AG10803 (cell line): ENCODE measurements around the gene FAM89B.

ENCODE experiments used
- DNase-seq: peaks from one replicate; pipeline ENCODE4 v3.0.0; 2010; ENCODE audit warnings: low read depth
- H3K4me3 ChIP-seq: 2 replicates; pipeline ENCODE4 v1.5.1; 2011; ENCODE audit warnings: mild to moderate bottlenecking, low read length, control low read depth
- TF ChIP-seq, protein P1 (sequence below): conservative IDR thresholded peaks from 2 replicates; pipeline ENCODE4 v1.5.1; 2011; ENCODE audit warnings: mild to moderate bottlenecking, low read length, control low read depth, inconsistent platforms

The FAM89B gene

GRCh38 chr11:65569164-65569972 is 3.0 kb upstream of the FAM89B start:
- peak; percentile 49 for DNase-seq
- peak overlapping the region; percentile 96 for H3K4me3 ChIP-seq
- TF ChIP-seq, protein P1, sequence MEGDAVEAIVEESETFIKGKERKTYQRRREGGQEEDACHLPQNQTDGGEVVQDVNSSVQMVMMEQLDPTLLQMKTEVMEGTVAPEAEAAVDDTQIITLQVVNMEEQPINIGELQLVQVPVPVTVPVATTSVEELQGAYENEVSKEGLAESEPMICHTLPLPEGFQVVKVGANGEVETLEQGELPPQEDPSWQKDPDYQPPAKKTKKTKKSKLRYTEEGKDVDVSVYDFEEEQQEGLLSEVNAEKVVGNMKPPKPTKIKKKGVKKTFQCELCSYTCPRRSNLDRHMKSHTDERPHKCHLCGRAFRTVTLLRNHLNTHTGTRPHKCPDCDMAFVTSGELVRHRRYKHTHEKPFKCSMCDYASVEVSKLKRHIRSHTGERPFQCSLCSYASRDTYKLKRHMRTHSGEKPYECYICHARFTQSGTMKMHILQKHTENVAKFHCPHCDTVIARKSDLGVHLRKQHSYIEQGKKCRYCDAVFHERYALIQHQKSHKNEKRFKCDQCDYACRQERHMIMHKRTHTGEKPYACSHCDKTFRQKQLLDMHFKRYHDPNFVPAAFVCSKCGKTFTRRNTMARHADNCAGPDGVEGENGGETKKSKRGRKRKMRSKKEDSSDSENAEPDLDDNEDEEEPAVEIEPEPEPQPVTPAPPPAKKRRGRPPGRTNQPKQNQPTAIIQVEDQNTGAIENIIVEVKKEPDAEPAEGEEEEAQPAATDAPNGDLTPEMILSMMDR: no peak; the same call in 1 of the 2 replicates

DNA sequence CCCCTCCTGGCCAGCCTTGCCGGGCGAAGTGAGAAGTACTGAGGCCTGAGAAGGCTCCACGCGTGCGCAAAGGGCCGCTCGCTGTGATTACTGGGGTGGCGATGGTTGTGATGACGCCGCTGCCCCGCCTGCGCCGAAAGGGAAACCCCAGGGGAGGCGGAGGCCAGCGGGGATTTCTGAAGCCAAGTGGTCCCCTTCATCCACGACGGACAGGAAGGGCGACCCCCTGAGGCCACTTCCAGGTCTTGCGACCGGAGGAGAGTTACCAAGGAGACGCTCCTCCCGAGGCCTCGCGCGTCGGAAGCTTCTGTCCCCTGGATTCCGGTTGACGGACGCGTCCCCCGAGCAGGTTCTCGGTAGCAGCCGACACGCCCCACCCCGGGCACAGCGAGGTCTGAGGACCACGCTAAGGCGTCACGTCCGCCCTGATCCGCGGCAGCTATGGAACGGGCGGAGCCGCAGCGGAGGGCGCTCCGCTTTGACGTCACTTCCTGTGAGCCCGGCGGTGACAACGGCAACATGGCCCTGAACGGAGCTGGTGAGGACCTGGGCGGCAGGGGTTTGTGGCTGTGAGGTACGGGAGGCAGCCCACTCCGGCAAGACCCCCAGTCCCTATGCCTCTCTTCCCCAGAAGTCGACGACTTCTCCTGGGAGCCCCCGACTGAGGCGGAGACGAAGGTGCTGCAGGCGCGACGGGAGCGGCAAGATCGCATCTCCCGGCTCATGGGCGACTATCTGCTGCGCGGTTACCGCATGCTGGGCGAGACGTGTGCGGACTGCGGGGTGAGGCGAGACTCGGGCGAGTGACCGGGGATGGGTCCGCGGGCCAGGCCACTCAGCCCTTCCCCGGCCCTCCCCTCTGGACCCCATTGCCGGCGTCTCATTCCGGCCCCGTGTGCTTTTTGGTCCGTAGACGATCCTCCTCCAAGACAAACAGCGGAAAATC is 2.1 kb upstream of the FAM89B start, which contains the start of gene ZNRD2:
TSS of gene ZNRD2 (plus strand) at position 505 of the 946 bp plus-strand sequence. CDS start at position 520, 15 bp downstream.
- DNase-seq: peak; percentile 98
- H3K4me3 ChIP-seq: peak within 1 kb of the TSS; percentile 96
- TF ChIP-seq, protein P1: peak; percentile 53

- DNase-seq: no peak
- TF ChIP-seq, protein P1: no peak
- peak overlapping the region; percentile 96 for H3K4me3 ChIP-seq
These were observed 918 bp upstream of the FAM89B start for GRCh38 chr11:65571420-65571819.

DNA sequence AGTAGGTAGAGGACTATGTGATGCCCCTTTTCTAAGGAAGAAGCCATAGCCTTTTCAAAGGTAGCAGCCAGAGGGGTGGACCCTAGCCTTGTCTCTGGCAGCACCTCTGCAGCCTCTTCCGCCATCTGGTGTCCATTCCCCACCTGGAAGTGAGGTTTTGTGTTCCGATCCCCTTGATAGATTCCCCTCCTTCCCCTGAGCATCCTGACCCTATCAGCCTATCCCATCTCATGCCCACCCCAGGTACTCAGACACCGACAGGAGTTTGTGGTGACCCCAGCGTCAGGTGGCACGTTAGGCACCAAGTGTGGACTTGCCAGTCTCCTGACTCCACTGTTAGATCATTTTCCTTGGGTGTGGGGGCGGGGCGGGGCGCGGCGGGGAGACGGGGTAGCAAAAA is 398 bp upstream of the FAM89B start:
- DNase-seq: no peak
- peak overlapping the region; percentile 96 for H3K4me3 ChIP-seq
- TF ChIP-seq, protein P1: peak; percentile 40

GRCh38 chr11:65573391-65574079 is 1.2 kb downstream of the FAM89B start:
- H3K4me3 ChIP-seq: peak overlapping the region; percentile 96
- DNase-seq: no peak
- TF ChIP-seq, protein P1: no peak

- peak; percentile 94 for DNase-seq
- H3K4me3 ChIP-seq: peak overlapping the region; percentile 96
- TF ChIP-seq, protein P1: peak; percentile 54
These were observed 1.9 kb downstream of the FAM89B start for GRCh38 chr11:65574109-65574810.
